Measurements from ENCODE around the gene TMX4.
A peak's percentile ranks its signal among the peaks of the same experiment; 100 is the strongest.
"Not testable (repeated sequence)": the region's sequence is repeated elsewhere in the genome, so short reads cannot be mapped to it uniquely, and the experiment has no call there.

Gene TMX4, protein sequence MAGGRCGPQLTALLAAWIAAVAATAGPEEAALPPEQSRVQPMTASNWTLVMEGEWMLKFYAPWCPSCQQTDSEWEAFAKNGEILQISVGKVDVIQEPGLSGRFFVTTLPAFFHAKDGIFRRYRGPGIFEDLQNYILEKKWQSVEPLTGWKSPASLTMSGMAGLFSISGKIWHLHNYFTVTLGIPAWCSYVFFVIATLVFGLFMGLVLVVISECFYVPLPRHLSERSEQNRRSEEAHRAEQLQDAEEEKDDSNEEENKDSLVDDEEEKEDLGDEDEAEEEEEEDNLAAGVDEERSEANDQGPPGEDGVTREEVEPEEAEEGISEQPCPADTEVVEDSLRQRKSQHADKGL

DNA sequence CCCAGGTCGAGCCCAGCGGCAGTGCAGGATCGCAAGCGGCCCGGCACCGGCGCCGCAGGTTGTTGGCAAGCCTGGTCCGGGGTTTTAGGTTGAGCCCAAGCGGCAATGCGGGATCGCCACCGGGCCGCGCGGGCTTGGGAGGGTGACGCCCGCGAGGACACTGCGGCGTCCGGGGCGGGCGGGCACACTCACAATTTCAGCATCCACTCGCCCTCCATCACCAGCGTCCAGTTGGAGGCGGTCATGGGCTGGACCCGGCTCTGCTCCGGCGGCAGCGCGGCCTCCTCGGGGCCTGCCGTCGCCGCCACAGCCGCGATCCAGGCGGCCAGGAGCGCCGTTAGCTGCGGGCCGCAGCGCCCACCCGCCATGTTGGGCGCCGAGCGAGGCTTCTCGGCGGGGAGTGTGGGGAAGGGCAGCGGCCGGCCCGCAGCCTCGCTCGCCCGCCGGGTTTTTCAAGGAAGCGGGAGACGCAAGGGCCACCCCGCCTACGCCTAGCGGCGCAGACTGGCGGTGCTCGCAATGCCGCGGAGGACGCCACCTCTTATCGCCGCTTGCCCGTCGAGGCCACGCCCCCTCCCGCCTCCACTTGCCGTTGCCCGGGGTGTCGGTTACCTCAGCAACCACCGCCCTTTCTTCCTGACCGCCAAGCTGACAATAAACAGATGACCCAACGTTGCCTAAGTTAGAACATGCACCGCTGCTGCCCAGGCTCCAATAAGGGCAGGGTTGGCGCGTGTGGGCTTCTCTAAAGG is at the start of gene TMX4:
Gene TMX4 (minus strand): TSS at position 516 of the 752 bp plus-strand sequence. CDS start 148 bp downstream, at position 368.
- peak; percentile 96 for DNase-seq (ENCODE audit: low read depth, low spot score)

DNA sequence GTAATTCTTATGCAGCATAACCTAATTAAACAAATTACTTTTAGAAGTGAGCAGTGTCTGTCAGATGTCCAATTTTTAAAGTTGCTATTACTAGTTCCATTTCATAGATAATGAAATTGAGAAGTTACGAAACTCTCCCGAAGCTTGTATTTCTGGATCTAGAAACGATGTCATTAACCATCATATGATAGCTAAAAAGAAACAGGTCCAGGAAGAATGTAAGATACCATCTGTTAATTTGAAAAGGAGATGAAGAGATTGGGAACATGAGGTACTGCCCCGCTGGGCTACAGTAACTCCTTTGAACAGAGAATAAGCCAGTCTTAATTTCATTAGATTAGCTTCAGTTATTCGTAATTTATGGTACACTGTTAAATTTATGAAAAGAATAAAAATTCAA is 47.5 kb upstream of the TMX4 start:
- DNase-seq (ENCODE audit: low read depth, low spot score), result no peak

DNA sequence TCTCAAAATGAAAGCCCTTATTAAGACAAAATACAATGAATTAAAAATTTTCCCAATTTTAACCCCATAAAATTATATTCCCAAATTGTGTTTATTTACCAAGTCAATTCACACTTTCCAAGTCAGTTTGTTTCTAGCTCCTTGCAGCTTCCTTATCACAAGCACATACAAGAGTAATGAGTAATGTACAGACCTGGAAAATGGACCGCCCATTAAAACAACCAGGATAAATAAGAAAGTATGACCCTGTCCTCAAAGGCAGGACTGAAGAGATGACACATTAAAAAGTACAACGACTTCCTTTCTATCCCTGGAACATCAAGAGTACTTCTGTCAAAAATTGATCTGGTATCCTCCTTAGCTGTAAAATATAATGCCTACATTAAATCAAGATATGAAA is 47.1 kb upstream of the TMX4 start:
- peak; percentile 5 for DNase-seq (ENCODE audit: low read depth, low spot score)

DNA sequence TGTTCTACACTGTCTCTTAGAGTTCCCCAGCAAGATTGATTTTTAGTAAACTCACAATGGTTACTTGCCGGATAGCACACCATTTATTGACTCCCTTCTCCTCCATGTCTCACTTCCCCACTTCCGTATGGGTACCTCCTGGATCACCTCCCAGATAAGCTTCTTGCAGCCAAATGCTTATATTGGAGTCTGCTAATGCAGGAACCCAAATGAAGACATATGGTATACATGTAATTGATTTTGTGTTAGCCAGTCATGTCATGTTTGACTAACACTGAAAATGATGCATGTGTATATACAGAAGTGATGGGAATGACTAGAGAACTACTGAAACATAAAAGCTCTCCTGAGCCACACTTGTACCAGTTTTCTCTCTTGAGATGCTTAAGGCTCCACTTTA is 46.1 kb upstream of the TMX4 start:
- DNase-seq (ENCODE audit: low read depth, low spot score), result no peak

DNA sequence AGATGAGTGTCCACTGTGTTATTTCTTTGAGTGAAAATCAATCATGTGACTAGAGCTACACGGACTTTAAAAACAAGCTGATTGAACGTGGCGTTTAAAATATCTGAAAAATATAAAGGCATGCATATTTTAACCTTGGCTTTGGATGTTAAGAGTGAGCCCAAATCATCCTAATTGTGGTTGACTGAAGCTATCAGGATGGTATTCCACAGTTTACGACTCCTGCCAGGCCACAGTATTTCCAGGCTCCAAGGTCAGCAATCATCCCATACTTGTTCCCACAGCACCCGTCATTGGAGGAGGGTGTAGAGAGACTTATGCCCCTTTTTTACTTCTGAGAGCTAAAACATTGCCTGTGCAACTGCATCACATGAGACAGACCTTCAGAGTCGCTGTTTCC is 43.2 kb upstream of the TMX4 start:
- DNase-seq (ENCODE audit: low read depth, low spot score), result peak; percentile 10

DNA sequence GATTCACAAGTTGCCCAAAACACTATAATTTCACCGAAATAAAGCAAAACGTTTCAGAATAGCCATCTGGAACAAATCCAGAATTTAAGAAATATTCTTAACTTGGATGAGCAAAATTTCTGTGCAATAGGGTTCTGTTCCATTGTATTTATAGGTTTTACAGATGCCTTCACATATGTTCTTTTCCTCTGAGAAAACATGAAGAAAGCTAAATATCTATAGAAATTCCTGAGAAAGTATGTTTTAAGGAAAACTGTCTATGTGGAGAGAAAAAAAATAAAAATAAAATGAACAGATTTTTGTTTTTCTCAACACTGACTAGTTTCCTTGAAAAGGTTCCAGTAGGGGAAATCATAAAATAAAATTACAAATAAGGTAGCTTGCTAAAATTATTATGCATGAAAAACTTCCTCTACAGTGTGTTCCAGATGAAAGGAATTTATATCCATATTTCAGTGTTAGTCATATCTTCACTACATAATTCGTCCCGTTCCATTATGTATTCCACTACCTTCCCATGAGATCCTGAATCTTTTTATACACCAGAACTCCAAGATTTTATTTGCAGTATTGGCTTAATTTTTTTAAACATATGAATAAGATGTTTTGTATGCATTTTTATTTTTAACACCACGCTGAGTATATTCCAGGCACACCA is 42.4 kb upstream of the TMX4 start:
- DNase-seq (ENCODE audit: low read depth, low spot score), result no peak

DNA sequence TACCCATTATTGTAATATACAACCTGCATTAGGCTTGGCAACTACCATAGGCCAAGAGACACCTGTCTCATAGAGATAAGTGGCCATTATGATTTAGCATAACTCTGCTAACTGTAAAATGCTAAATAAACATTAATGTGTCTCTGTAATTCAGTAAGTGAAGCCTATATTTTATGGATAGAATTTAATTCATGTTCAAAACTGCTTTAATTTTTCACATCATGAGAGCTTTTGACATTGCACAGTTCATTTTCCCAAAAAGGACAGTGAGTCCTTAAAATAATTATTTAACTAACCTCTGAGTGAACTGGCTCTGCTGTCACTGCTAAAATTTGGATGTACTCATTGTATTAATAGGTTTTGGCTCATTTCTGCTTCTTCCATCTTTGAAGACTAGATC is 41.4 kb upstream of the TMX4 start:
- DNase-seq (ENCODE audit: low read depth, low spot score), result no peak

DNA sequence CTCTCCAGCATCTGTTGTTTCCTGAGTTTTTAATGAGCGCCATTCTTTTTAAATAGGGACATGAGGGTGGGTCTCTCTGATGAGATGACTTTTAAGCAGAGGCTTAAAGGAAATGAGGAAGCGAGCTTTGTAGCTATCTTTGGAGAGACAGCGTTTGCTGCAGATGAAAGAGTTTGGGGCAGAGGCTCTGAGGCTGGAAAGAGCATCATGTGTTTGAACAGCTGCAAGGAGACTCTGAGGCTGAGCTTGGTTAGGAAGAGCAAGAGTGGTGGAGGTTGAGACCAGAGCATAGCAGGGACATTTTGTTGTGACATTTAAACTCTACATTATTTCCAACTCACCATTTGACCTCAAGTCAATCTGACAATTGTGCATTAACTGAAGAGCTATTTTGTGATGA is 38.3 kb upstream of the TMX4 start:
- no peak for DNase-seq (ENCODE audit: low read depth, low spot score)

DNA sequence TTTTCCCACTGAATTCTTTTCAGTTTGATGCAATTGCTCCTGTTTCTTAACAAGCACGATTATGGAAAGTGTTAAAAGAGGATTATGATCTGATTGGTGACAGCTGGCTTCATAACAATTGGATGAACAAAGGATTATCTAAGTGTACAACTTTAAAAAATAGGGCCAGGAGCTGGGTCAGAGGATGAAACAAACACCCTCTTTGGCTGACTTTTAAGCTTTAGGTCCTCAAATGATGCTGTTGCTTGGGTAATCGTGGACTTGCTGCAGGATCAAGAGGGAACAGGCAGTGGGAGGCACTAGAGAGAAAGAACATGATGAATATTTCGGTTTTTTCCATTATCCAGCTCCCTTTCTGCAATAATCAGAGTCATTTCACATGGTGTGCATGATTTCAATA is 35.5 kb upstream of the TMX4 start:
- no peak for DNase-seq (ENCODE audit: low read depth, low spot score)

DNA sequence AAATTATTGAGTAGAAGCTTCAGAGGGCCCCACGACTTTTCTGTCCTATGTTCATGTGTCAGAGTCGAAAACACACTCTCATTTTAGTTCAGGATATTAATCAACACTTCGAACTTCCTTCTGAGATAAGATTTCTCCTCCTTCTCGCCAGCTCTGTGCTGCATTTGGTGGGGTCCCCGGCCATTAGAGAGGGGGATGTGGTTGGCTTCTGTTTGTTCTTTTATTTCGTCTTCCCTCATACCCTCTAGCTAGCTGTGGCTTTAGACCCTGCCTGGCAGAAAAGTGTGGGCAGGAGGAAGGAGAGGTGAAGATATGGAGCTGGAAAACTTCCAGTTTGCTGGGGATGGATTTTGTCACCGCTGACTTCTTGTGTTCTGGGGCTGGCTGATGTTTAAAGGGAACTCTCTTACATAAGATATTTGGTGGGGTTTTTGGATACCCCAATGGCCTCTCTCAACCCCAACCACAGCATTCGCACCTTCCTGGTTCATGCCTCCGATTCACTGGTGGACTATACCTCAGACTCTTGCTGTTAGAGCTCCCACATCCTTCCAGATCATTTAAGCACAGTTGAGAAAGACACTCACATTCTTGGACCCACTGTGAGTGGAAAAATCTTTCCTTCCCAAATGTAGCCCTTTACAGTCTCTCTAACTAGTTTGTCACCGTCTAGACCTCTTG is 30.7 kb upstream of the TMX4 start:
- no peak for DNase-seq (ENCODE audit: low read depth, low spot score)

DNA sequence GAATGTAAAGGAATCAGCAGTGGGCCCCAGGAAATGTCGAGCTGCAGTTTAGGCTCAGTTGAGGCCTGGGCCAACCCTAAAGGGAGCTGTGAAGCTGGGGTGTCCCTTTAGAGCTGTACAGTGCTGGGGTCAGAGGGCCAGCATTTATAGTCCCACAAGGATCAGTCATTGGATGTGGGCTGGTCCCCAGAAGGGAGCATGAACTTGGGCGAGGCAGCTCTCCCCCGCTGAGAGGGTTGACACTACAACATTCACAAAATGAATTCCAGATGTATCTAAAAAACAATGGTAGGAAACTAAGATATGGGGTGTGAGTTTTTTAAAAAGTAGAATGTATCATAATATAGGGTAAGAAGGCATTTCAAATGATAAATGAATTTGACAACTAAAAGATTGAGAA is 29.7 kb upstream of the TMX4 start:
- DNase-seq (ENCODE audit: low read depth, low spot score), result no peak

DNA sequence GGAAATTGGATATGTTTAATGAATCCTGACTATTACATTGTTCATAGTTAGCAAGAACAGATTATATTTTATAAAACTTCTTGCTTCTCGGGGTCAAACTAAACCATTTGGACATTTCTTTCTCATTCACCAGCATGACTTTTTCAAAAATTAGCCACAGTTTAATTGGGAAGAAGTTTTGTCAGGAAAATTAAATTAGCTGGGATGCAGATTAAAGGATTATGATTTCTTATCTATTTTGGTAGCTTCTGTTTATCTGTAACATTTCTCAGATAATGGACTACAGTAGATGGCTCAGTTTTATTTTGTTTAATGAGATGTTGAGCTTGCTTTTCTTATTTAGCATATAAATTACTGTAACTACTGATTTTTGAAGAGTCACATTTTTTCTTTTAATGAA is 26.4 kb upstream of the TMX4 start:
- DNase-seq (ENCODE audit: low read depth, low spot score), result no peak

DNA sequence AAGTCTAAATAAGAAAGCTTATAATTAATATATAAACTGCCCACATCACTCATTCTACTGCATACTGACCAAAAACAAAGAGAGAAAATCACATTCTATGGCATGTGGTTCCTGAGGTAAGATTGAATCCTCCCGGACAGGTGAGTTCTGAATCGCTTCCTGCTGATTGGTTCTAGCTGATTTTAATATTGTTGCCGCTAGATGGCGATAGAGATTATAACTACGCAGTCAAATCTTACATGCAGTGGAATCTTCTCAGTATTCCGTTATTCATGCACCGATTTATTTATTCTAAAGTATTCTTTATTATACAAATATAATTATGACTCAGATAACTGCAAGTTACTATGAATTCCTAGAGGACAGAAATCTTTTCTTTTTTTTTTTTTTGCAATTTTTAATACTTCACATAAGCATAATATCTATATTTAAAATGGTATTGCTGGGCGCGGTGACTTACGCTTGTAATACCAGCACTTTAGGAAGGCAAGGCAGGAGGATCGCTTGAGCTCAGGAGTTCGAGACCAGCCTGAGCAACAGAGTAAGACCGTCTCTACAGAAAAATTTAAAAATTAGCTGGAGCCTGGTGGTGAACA is 24.2 kb upstream of the TMX4 start:
- peak; percentile 67 for DNase-seq (ENCODE audit: low read depth, low spot score)

DNA sequence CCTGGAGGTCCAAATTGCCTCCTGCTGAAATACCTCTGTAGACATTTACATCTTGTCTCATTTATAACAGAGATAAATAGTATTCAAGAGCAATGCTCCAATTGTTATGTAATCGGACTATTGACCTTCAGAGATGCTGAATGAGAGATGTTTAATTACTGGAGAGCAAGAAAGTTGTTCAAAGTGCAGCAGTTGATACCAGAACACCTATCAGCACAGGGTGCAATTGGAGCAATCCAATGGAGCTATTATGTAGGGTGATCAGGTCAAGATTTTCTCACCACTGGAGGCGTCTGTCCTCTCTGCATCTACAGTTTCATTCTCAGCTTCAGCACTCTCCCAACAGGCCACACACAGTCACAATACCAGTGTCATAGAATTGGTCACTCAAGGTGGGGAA is 19.5 kb upstream of the TMX4 start:
- no peak for DNase-seq (ENCODE audit: low read depth, low spot score)

DNA sequence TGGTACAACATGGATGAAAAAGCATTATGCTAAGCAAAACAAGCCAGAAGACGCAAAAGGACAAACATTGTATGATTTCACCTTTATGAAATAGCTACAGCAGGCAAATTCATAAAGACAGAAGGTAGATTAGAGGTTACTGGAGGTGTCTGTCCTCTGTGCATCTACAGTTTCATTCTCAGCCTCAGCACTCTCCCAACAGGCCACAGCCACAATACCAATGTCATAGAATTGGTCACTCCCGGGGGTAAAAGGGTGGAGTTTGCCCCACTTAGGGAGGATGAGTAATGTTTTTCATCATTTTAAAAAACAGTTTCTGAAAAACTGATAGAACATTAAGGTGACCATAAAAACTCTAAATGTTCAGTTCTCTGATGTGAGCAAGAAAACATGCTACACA is 17.2 kb upstream of the TMX4 start:
- no peak for DNase-seq (ENCODE audit: low read depth, low spot score)

DNA sequence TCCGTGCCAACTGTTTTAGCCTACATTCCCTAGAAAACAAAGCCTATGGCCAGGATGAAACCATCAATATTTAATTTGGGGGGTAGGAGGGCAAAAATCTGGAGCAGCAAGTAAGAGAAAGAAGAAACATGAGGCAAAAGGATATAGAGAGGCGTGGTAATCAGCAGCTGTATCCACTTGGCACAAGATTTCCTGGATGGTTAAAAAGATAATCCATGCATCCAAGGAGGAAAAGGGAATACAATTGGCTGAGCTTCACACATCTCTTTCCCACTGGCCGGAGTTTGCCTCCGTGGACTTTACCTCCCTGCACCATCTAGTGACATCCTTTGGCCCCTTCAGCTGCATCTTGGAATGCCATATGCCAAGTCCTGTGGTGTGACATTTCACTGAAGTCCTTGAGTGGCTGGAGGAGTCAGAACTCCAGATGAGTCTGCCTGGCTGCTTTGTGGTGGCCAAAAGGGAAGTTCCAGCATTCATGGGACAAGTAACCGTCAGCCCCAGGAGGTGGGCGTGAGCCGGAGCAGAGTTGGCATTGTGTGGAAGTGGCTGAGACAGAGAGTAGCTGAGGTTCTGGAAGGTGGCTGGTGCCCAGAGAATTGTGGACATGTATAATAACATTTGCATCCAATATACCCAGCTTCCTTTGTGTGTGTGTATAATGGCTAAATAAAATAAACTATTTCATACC is 13.7 kb upstream of the TMX4 start:
- DNase-seq (ENCODE audit: low read depth, low spot score), result no peak

DNA sequence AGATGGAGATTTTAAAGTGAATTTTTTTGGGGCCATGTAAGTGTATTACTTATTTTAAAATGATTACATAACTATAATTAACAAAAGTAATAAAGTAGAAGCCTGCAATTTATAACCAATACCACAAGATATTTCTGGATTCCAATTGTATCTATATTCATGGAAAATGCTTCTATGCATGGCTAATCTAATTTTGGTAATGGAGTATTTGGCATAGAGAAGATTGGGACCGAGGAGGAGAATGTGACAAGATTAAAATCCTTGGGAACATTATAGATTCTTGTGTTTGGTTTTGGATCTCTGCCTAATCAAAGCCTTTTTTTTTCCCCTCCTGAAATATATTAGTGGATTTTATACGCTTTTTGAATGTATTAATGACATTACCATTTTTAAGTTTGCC is 12.9 kb upstream of the TMX4 start:
- DNase-seq (ENCODE audit: low read depth, low spot score), result no peak

DNA sequence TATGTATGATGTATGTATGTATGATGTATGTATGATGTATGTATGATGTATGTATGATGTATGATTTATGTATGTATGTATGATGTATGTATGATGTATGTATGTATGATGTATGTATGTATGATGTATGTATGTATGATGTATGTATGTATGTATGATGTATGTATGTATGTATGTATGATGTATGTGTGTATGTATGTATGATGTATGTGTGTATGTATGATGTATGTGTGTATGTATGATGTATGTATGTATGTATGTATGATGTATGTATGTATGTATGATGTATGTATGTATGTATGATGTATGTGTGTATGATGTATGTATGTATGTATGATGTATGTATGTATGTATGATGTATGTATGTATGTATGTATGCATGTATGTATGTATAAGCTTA is 12.0 kb upstream of the TMX4 start:
- not testable (repeated sequence) for DNase-seq (ENCODE audit: low read depth, low spot score)

DNA sequence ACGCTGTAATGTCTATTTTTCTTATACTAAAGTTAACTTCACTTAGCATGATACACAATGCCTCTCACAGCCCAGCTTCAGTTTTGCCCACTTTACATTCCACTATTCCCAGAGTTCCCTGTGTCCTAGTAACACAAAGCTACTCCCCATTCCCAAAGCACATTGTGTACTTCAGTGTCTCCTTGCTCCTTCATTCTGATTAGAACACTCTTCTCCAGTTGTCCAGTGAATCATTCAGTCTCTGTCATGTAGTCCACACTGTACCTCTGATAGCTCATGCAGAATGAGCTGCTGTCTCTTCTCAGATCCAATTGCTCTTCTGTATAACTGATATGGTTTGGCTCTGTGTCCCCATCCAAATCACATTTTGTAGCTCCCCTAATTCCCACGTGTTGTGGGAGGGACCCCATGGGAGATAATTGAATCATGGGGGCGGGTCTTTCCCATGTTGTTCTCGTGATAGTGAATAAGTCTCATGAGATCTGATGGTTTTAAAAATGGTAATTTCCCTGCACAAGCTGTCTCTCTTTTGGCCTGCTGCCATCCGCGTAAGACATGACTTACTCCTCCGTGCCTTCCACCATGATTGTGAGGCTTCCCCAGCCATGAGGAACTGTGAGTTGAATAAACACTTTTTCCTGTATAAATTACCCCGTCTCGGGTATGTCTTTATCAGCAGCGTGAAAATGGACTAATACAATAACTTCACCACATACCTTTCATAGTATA is 2.1 kb upstream of the TMX4 start:
- DNase-seq (ENCODE audit: low read depth, low spot score), result no peak

DNA sequence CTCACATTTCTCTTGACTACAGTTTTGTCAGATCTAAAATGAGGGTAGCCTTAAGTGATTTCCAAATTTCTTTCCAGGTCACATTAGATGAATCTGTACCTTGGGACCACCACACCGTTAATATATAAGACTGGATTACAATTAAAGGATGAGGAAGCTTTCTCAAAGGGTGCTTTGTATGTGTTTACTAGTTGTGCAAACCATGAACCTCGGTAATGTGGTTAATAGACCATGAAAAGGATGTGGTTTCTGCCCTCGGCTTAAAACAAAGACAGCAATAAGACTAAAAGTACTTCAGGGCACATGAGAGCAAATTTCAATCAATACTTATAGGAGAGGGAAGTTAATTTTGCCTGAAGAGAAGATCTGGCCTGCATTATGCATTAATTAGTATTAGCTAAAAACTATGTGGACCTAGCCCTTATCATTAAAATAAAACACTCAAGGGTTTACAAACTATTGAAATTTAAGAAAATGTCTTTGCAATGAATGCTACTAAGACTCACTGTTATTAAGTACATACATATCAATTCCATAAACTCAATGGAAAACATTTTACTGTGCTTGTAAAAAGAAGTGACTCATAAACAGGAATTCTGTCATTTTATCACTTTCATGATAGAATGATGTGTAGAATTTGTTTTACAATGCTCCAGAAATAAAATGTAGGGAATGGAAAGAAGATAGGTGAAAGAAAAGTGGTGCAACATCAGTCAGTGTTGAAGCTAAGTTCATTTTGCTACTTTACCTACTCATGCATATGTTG is 936 bp upstream of the TMX4 start:
- DNase-seq (ENCODE audit: low read depth, low spot score), result no peak
